ENCODE measurements around the gene KIF6.

Gene KIF6

GRCh38 chr6:39468385-39468784, 256.8 kb downstream of the KIF6 start:
- no peaks in the 10 kb centered on the region for H3K4me1 ChIP-seq (ENCODE audit: control insufficient read depth, insufficient read depth, low read length)
- H3K27ac ChIP-seq (ENCODE audit: low read depth, low read length), result no peak overlapping the region
- no peak overlapping the region for H3K4me3 ChIP-seq (ENCODE audit: low read length)
- no peaks in the 10 kb centered on the region for H3K36me3 ChIP-seq (ENCODE audit: control insufficient read depth, insufficient read depth, low read length)
- H3K27me3 ChIP-seq (ENCODE audit: control insufficient read depth, insufficient read depth, low read length), result no peaks in the 10 kb centered on the region
- no peak overlapping the region for H3K9ac ChIP-seq (ENCODE audit: low read length)

DNA sequence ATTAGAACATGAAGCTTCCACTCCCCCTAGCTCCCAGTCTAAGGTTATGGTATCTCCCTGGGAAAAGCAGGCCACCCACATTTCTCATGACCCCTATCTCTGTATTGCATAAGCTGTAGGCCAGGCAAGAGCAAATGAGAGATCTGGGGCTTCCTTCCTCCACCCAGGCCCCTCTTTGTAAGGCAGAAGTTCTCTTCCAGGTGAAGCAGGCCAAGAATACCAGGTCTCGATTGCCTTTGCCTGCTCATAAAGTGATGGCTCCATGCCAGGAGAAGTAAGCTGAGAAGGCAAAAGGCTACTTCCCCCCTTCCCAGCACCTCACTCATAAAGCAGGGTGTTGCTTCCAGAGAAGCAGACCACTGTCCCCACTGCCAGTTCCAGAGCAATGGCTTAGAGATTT, 258.6 kb downstream of the KIF6 start:
- H3K27me3 ChIP-seq (ENCODE audit: control insufficient read depth, insufficient read depth, low read length), result no peaks in the 10 kb centered on the region
- no peak overlapping the region for H3K9ac ChIP-seq (ENCODE audit: low read length)
- no peak overlapping the region for H3K27ac ChIP-seq (ENCODE audit: low read depth, low read length)
- H3K4me1 ChIP-seq (ENCODE audit: control insufficient read depth, insufficient read depth, low read length), result no peaks in the 10 kb centered on the region
- H3K4me3 ChIP-seq (ENCODE audit: low read length), result no peak overlapping the region
- no peaks in the 10 kb centered on the region for H3K36me3 ChIP-seq (ENCODE audit: control insufficient read depth, insufficient read depth, low read length)

DNA sequence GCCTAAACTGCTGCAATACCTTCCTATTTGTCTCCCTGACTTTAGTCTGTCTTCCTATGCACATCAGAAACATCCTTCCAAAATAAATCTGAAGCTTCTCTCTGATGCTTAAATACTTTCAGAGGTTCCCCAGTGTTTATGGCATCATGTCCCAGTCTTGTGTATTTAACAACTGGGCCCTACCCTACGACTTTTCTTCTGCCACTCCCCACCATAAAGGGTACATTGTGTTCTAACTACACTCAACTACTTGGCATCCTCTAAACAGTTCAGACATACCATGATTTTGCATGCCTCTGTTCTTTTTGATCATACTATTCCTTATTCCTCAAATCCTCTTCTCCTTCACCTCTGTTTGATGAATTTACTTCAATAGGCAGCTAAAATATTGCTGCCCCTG, 259.7 kb downstream of the KIF6 start:
- Histone ChIP-seq H3K27ac (ENCODE audit: low read depth, low read length) (no peak overlapping the region), H3K27me3 (ENCODE audit: control insufficient read depth, insufficient read depth, low read length) (no peaks in the 10 kb centered on the region), H3K4me1 (ENCODE audit: control insufficient read depth, insufficient read depth, low read length) (no peaks in the 10 kb centered on the region), H3K4me3 (ENCODE audit: low read length) (no peak overlapping the region), H3K9ac (ENCODE audit: low read length) (no peak overlapping the region), H3K36me3 (ENCODE audit: control insufficient read depth, insufficient read depth, low read length) (no peaks in the 10 kb centered on the region)

DNA sequence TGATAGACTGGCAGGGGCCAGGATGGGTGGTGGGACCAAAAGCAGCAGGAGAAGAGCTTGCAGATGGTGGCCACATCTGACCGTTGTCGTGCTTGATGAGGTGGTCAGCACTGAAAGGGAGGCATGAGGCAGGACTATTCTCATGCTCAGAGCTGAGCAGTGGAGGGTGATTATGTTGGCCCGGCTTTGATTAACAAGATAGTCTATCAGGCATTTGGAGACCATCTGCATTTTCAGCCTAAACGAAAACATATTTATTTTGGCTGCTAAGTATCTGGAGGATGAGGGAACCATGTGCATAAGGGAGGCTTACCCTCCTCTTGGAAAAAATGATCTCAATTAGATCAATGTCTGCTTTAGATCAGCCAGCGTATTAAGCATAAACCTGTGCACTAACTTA, 261.1 kb downstream of the KIF6 start:
- no peaks in the 10 kb centered on the region for H3K36me3 ChIP-seq (ENCODE audit: control insufficient read depth, insufficient read depth, low read length)
- H3K27ac ChIP-seq (ENCODE audit: low read depth, low read length), result no peak overlapping the region
- H3K9ac ChIP-seq (ENCODE audit: low read length), result no peak overlapping the region
- no peak overlapping the region for H3K4me3 ChIP-seq (ENCODE audit: low read length)
- H3K27me3 ChIP-seq (ENCODE audit: control insufficient read depth, insufficient read depth, low read length), result no peaks in the 10 kb centered on the region
- no peaks in the 10 kb centered on the region for H3K4me1 ChIP-seq (ENCODE audit: control insufficient read depth, insufficient read depth, low read length)

GRCh38 chr6:39453956-39454524, 271.2 kb downstream of the KIF6 start:
- Histone ChIP-seq H3K4me3 (ENCODE audit: low read length) (no peak overlapping the region), H3K27me3 (ENCODE audit: control insufficient read depth, insufficient read depth, low read length) (no peaks in the 10 kb centered on the region), H3K27ac (ENCODE audit: low read depth, low read length) (no peak overlapping the region), H3K9ac (ENCODE audit: low read length) (no peak overlapping the region), H3K36me3 (ENCODE audit: control insufficient read depth, insufficient read depth, low read length) (no peaks in the 10 kb centered on the region), H3K4me1 (ENCODE audit: control insufficient read depth, insufficient read depth, low read length) (no peaks in the 10 kb centered on the region)

DNA sequence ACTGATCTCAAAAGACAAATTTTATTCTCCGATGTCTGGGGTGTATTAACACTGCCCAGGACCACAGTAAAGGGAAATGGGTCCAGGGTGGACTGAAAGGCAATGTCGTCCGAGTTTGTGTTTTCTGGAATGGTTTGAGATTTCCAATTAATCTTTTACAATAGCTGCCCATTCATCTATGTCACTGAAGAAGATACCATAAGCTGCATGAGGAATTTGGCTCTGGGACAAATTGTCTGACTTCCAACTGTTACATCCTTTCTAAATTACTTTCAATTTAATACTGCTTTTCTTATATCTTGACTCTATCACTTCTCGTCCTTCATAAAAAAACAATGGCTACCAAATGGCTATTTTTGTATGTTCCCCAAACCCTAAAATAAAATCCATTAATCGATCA, 272.0 kb downstream of the KIF6 start:
- Histone ChIP-seq H3K27ac (ENCODE audit: low read depth, low read length) (no peak overlapping the region), H3K27me3 (ENCODE audit: control insufficient read depth, insufficient read depth, low read length) (no peaks in the 10 kb centered on the region), H3K36me3 (ENCODE audit: control insufficient read depth, insufficient read depth, low read length) (no peaks in the 10 kb centered on the region), H3K9ac (ENCODE audit: low read length) (no peak overlapping the region), H3K4me3 (ENCODE audit: low read length) (no peak overlapping the region), H3K4me1 (ENCODE audit: control insufficient read depth, insufficient read depth, low read length) (no peaks in the 10 kb centered on the region)

DNA sequence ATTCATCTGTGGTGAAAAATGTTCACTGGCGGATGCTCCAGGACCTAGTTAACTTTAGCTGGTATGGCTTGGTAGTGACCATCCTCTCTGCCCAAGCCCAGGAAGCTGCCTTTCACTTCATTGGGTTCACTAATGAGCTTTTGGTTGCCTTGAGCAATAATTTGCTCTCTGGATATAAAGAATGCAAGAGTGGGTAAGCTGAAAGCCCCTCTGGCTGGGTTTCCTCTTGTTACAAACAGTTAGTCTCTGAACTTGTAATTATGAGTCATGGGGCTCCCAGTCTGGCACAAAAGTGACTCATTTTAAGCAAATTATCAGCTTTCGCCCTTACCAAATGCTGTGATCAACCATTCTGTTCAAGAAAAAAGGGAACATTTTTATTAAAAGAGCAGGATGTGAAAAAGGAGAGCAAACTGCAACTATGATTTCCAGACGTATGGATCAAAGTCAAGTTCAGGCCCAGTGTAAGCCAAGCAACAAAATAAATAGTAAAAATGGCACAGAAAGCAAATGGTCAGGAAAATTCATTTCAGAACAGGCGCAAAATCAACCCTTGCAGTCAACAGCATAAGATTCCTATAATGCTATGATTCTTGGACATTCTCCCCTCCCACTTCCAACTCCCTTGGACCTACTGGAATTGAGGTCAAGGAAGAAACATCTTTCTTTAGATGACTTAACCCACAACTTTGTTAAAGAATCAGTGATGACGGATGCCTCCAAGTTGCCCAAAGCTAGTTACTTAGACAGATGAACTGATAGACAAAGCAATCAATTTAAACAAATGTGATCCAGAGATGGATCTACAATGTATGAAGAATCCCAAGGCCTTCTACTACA, 272.7 kb downstream of the KIF6 start:
- H3K4me3 ChIP-seq (ENCODE audit: low read length), result no peak overlapping the region
- no peaks in the 10 kb centered on the region for H3K27me3 ChIP-seq (ENCODE audit: control insufficient read depth, insufficient read depth, low read length)
- H3K36me3 ChIP-seq (ENCODE audit: control insufficient read depth, insufficient read depth, low read length), result no peaks in the 10 kb centered on the region
- no peaks in the 10 kb centered on the region for H3K4me1 ChIP-seq (ENCODE audit: control insufficient read depth, insufficient read depth, low read length)
- no peak overlapping the region for H3K27ac ChIP-seq (ENCODE audit: low read depth, low read length)
- H3K9ac ChIP-seq (ENCODE audit: low read length), result no peak overlapping the region

DNA sequence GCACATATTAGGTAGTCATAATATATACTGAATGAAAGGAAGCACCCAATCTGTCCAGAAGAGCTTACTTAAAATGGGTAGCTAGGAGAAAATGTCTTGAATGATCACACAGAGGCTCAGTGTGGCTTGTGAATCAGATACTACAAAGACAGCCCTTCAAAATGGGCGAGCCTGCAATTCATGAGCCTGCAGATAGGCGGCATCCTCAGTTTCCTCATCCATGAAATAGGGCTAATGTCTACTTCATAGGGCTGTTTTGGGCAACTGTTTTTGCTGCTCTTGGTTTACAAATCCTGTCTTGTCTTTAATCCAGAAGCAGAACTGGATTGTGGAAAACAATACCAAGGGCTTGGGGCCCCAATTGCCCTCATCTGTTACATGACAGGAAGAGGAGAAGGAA, 273.4 kb downstream of the KIF6 start:
- H3K27me3 ChIP-seq (ENCODE audit: control insufficient read depth, insufficient read depth, low read length), result no peaks in the 10 kb centered on the region
- H3K4me3 ChIP-seq (ENCODE audit: low read length), result no peak overlapping the region
- no peaks in the 10 kb centered on the region for H3K4me1 ChIP-seq (ENCODE audit: control insufficient read depth, insufficient read depth, low read length)
- no peak overlapping the region for H3K9ac ChIP-seq (ENCODE audit: low read length)
- no peak overlapping the region for H3K27ac ChIP-seq (ENCODE audit: low read depth, low read length)
- no peaks in the 10 kb centered on the region for H3K36me3 ChIP-seq (ENCODE audit: control insufficient read depth, insufficient read depth, low read length)

GRCh38 chr6:39449022-39449421, 276.2 kb downstream of the KIF6 start:
- H3K4me3 ChIP-seq (ENCODE audit: low read length), result no peak overlapping the region
- no peaks in the 10 kb centered on the region for H3K4me1 ChIP-seq (ENCODE audit: control insufficient read depth, insufficient read depth, low read length)
- H3K36me3 ChIP-seq (ENCODE audit: control insufficient read depth, insufficient read depth, low read length), result no peaks in the 10 kb centered on the region
- no peak overlapping the region for H3K9ac ChIP-seq (ENCODE audit: low read length)
- H3K27ac ChIP-seq (ENCODE audit: low read depth, low read length), result no peak overlapping the region
- no peaks in the 10 kb centered on the region for H3K27me3 ChIP-seq (ENCODE audit: control insufficient read depth, insufficient read depth, low read length)

- Histone ChIP-seq H3K9ac (ENCODE audit: low read length) (no peak overlapping the region), H3K4me1 (ENCODE audit: control insufficient read depth, insufficient read depth, low read length) (no peaks in the 10 kb centered on the region), H3K27ac (ENCODE audit: low read depth, low read length) (no peak overlapping the region), H3K4me3 (ENCODE audit: low read length) (no peak overlapping the region), H3K36me3 (ENCODE audit: control insufficient read depth, insufficient read depth, low read length) (no peaks in the 10 kb centered on the region), H3K27me3 (ENCODE audit: control insufficient read depth, insufficient read depth, low read length) (no peaks in the 10 kb centered on the region)
Observed at GRCh38 chr6:39446909-39447308, 278.3 kb downstream of the KIF6 start.

DNA sequence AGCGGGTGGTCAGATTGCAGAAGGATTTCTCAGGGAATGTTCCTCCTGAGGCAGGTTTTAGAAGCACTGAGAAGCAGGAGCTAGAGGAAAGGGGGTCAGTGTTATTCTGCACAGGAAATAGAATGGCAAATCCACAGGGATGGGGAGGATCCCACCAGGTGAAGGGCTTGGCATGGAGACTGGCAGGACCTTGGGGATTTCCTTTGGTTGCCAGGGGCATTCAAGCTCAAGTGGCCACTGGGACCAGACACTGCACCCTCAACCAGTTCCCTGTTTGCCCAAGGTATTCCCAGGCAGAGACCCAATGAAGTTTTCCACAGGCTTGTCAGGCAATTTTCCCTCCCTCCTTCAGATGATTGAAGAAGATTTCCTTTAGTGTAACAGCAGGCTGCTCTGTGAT, 279.5 kb downstream of the KIF6 start:
- Histone ChIP-seq H3K36me3 (ENCODE audit: control insufficient read depth, insufficient read depth, low read length) (no peaks in the 10 kb centered on the region), H3K27me3 (ENCODE audit: control insufficient read depth, insufficient read depth, low read length) (no peaks in the 10 kb centered on the region), H3K9ac (ENCODE audit: low read length) (no peak overlapping the region), H3K4me1 (ENCODE audit: control insufficient read depth, insufficient read depth, low read length) (no peaks in the 10 kb centered on the region), H3K27ac (ENCODE audit: low read depth, low read length) (no peak overlapping the region), H3K4me3 (ENCODE audit: low read length) (no peak overlapping the region)

- no peak overlapping the region for H3K4me3 ChIP-seq (ENCODE audit: low read length)
- H3K4me1 ChIP-seq (ENCODE audit: control insufficient read depth, insufficient read depth, low read length), result no peaks in the 10 kb centered on the region
- H3K36me3 ChIP-seq (ENCODE audit: control insufficient read depth, insufficient read depth, low read length), result no peaks in the 10 kb centered on the region
- no peaks in the 10 kb centered on the region for H3K27me3 ChIP-seq (ENCODE audit: control insufficient read depth, insufficient read depth, low read length)
- H3K27ac ChIP-seq (ENCODE audit: low read depth, low read length), result no peak overlapping the region
- H3K9ac ChIP-seq (ENCODE audit: low read length), result no peak overlapping the region
Observed at GRCh38 chr6:39444479-39445019, 280.7 kb downstream of the KIF6 start.

DNA sequence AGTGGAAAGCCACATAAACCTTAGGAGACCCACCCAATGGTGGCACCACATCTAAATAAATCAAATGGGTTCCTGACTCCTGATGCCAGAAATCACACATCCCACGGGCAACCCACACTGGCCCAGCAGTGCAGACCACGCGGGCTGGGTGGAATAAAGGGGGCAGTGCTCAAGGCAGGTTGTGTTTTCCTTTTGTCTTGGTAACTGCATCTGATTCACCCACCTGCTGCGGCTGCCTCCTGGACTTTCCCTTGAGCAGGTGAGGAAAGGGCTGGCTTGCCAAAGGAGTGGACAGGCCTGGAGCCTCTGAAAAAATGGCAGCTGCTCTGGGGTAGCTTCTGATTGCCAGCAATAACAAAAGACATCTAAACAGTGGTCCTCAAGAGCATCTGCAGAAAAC, 283.2 kb downstream of the KIF6 start:
- Histone ChIP-seq H3K36me3 (ENCODE audit: control insufficient read depth, insufficient read depth, low read length) (no peaks in the 10 kb centered on the region), H3K9ac (ENCODE audit: low read length) (no peak overlapping the region), H3K27ac (ENCODE audit: low read depth, low read length) (no peak overlapping the region), H3K4me3 (ENCODE audit: low read length) (no peak overlapping the region), H3K27me3 (ENCODE audit: control insufficient read depth, insufficient read depth, low read length) (no peaks in the 10 kb centered on the region), H3K4me1 (ENCODE audit: control insufficient read depth, insufficient read depth, low read length) (no peaks in the 10 kb centered on the region)
